ENCODE data around the gene EZH2.

DNA sequence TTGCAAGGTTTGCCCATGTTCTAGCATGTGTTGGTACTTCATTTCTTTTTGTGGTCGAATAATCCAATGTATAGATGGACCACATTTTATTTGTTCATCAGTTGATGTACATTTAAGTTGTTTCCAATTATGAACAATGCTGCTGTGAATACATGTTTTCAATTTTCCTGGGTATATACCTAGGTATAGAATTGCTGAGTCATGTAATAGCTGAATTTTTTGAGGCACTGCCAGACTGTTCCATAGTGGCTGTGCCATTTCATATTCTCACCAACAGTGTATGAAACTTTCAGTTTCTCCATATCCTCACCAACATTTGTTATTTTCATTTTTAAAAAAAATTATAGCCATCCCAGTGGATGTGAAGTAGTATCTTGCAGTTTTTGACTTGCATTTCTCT lies 90.5 kb downstream of the EZH2 start:
- TF ChIP-seq POLR2AphosphoS5 (IDR thresholded peaks at IDR 0.05; ENCODE audit: insufficient read depth, low read depth, low read length), result no peak
- TF ChIP-seq POLR2A (IDR thresholded peaks at IDR 0.05; ENCODE audit: low read depth, low read length), result no peak
- TF ChIP-seq, protein P1, sequence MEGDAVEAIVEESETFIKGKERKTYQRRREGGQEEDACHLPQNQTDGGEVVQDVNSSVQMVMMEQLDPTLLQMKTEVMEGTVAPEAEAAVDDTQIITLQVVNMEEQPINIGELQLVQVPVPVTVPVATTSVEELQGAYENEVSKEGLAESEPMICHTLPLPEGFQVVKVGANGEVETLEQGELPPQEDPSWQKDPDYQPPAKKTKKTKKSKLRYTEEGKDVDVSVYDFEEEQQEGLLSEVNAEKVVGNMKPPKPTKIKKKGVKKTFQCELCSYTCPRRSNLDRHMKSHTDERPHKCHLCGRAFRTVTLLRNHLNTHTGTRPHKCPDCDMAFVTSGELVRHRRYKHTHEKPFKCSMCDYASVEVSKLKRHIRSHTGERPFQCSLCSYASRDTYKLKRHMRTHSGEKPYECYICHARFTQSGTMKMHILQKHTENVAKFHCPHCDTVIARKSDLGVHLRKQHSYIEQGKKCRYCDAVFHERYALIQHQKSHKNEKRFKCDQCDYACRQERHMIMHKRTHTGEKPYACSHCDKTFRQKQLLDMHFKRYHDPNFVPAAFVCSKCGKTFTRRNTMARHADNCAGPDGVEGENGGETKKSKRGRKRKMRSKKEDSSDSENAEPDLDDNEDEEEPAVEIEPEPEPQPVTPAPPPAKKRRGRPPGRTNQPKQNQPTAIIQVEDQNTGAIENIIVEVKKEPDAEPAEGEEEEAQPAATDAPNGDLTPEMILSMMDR (IDR thresholded peaks at IDR 0.05; ENCODE audit: extremely low read depth in 1 of 2, insufficient read depth in 1 of 2, low read depth in 1 of 2, low read length in 2 of 2), result no peak
- TF ChIP-seq, protein P2, sequence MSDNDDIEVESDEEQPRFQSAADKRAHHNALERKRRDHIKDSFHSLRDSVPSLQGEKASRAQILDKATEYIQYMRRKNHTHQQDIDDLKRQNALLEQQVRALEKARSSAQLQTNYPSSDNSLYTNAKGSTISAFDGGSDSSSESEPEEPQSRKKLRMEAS (IDR thresholded peaks at IDR 0.05; ENCODE audit: insufficient read depth, insufficient read length), result no peak
- no peak for TF ChIP-seq EZH2 (IDR thresholded peaks at IDR 0.05; ENCODE audit: borderline replicate concordance, low read depth, low read length, severe bottlenecking)
- TF ChIP-seq MYC (IDR thresholded peaks at IDR 0.05; ENCODE audit: low read depth, low read length), result no peak
- no peak for TF ChIP-seq GATA2 (IDR thresholded peaks at IDR 0.05; ENCODE audit: insufficient read depth, insufficient read length, low read depth, low read length)
- no peak for TF ChIP-seq JUN (IDR thresholded peaks at IDR 0.05; ENCODE audit: borderline replicate concordance, insufficient read depth, insufficient read length, low read depth)
